HepG2 (cell line): Measurements from ENCODE around the gene DCTN1. TPM values are rescaled to one million over a fixed set of nuclear protein-coding genes. Genes with fewer than 3 reads are reported as not detected.

Experiments
- ATAC-seq: fragments of 200-7000 bp; cut with Tn5 transposase; 3 replicates; pipeline ENCODE4 v1.9.1; 2020; ENCODE audit warnings: mild to moderate bottlenecking, moderate library complexity
- BruUV-seq: library from RNA; stranded (reverse); fragments of 400-500 nt; replicated peaks from 2 replicates; lab custom pipeline; 2021; lab: Mats Ljungman, UMichigan
- CTCF ChIA-PET: fragments of 300-600 bp; formaldehyde crosslinking; extraction: SDS; loops from one replicate; lab custom pipeline; 2021; ENCODE audit warnings: low total read pairs, inconsistent platforms, low intra/inter-chr PET ratio; lab: Yijun Ruan, JAX
- POLR2A ChIA-PET: fragments of 350-600 bp; sonication (Branson Sonifier 250); formaldehyde crosslinking; loops from one replicate; lab custom pipeline; 2020; ENCODE audit warnings: antibody characterized with exemption, inconsistent platforms; lab: Yijun Ruan, JAX
- DNase-seq: peaks from one replicate; pipeline ENCODE4 v3.0.0-alpha.2; 2015; ENCODE audit warnings: low spot score
- FAIRE-seq: peaks from 3 replicates; lab custom pipeline; 2011; peaks lifted over from hg19 to GRCh38; lab: Jason Lieb, UNC
- H2AFZ ChIP-seq: one replicate; pipeline ENCODE4 v1.6.1; 2011; ENCODE audit warnings: low read length, inconsistent platforms
- H3K27ac ChIP-seq: fragments of 300-600 bp; 3 replicates; pipeline ENCODE4 v1.8.0; 2011; ENCODE audit warnings: mixed run types, mild to moderate bottlenecking, mixed read lengths, low read length, inconsistent platforms; ENCODE audit not compliant: insufficient read depth; ENCODE audit errors: extremely low read length
- H3K27me3 ChIP-seq, 2 experiments: fragments of 200-600 bp in 1 of 2; 2 replicates in 1 of 2; 3 replicates in 1 of 2; pipeline versions ENCODE4 v1.6.0 to v1.8.0; 2011; ENCODE audit warnings: low read length in 2 of 2, mild to moderate bottlenecking in 2 of 2, moderate library complexity in 2 of 2, inconsistent platforms in 1 of 2; ENCODE audit not compliant: insufficient read depth in 2 of 2, control insufficient read depth in 1 of 2
- H3K36me3 ChIP-seq, 2 experiments: fragments of 200-600 bp in 1 of 2; replicated peaks in 1 of 2; 2 replicates in 1 of 2; 3 replicates in 1 of 2; pipeline versions ENCODE4 v1.5.1 to v1.8.0; 2011; ENCODE audit warnings: low read length in 2 of 2, inconsistent platforms in 1 of 2; ENCODE audit not compliant: insufficient read depth in 2 of 2, control insufficient read depth in 1 of 2
- H3K4me1 ChIP-seq: 2 replicates; pipeline ENCODE4 v1.5.1; 2012; ENCODE audit warnings: low read length, inconsistent platforms; ENCODE audit not compliant: insufficient read depth
- H3K4me2 ChIP-seq: 2 replicates; pipeline ENCODE4 v1.6.0; 2011; ENCODE audit warnings: low read depth, low read length, inconsistent platforms
- H3K4me3 ChIP-seq, 3 experiments: fragments of 200-600 bp in 1 of 3; sonication (generic), shearing (Covaris generic) in 1 of 3; replicated peaks in 1 of 3; 2 replicates each; pipeline ENCODE4 v1.5.1; 2011 to 2016; ENCODE audit warnings: low read length in 3 of 3, inconsistent platforms in 2 of 3, low read depth in 2 of 3, mild to moderate bottlenecking in 2 of 3, control low read depth in 1 of 3, mixed read lengths in 1 of 3; ENCODE audit not compliant: insufficient read depth in 1 of 3
- H3K79me2 ChIP-seq: one replicate; pipeline ENCODE4 v1.6.1; 2011; ENCODE audit warnings: low read length, inconsistent platforms; ENCODE audit not compliant: insufficient read depth
- H3K9ac ChIP-seq: 2 replicates; pipeline ENCODE4 v1.6.0; 2011; ENCODE audit warnings: mild to moderate bottlenecking, low read depth, low read length, inconsistent platforms; ENCODE audit not compliant: insufficient read depth
- H3K9me3 ChIP-seq: 2 replicates; pipeline ENCODE4 v1.5.1; 2012; ENCODE audit warnings: mild to moderate bottlenecking, low read length
- H4K20me1 ChIP-seq: 2 replicates; pipeline ENCODE4 v1.6.0; 2011; ENCODE audit warnings: inconsistent platforms, mild to moderate bottlenecking, low read length, moderate library complexity; ENCODE audit not compliant: insufficient read depth
- CREB3 ChIP-seq: sonication (generic); formaldehyde crosslinking; IDR thresholded peaks from 2 replicates; pipeline ENCODE4 v1.5.0; 2020; ENCODE audit warnings: missing genetic modification reagents
- HCFC1 ChIP-seq: fragments of 150-350 bp; IDR thresholded peaks from 2 replicates; pipeline ENCODE4 v1.6.1; 2014; ENCODE audit warnings: low read depth, low read length
- RNF219 ChIP-seq: sonication (generic); formaldehyde crosslinking; IDR thresholded peaks from 2 replicates; pipeline ENCODE4 v1.5.0; 2020; ENCODE audit warnings: mild to moderate bottlenecking, missing genetic modification reagents
- SNAI1 ChIP-seq: sonication (generic); formaldehyde crosslinking; IDR thresholded peaks from 2 replicates; pipeline ENCODE4 v1.5.0; 2020; ENCODE audit warnings: mild to moderate bottlenecking, missing genetic modification reagents, borderline replicate concordance
- ZBTB43 ChIP-seq: sonication (generic); formaldehyde crosslinking; conservative IDR thresholded peaks from 2 replicates; pipeline ENCODE4 v1.4.0; 2020; ENCODE audit warnings: missing genetic modification reagents
- ZNF275 ChIP-seq: sonication (generic); formaldehyde crosslinking; IDR thresholded peaks from 2 replicates; pipeline ENCODE4 v1.8.0; 2022; ENCODE audit warnings: missing genetic modification reagents, mild to moderate bottlenecking, inconsistent platforms, borderline replicate concordance
- ZNF629 ChIP-seq: sonication (generic); formaldehyde crosslinking; conservative IDR thresholded peaks from 2 replicates; pipeline ENCODE4 v1.5.0; 2020; ENCODE audit warnings: missing genetic modification reagents
- ZNF816 ChIP-seq: sonication (generic); formaldehyde crosslinking; IDR thresholded peaks from 2 replicates; pipeline ENCODE4 v1.8.0; 2022; ENCODE audit warnings: missing genetic modification reagents, mild to moderate bottlenecking, borderline replicate concordance
- ZNF83 ChIP-seq: sonication (generic); formaldehyde crosslinking; IDR thresholded peaks from 2 replicates; pipeline ENCODE4 v1.4.0; 2020; ENCODE audit warnings: missing genetic modification reagents, mild to moderate bottlenecking, borderline replicate concordance
- WGBS: methylation state at CpG from one replicate; pipeline ENCODE4 v1.1.6; 2017; ENCODE audit warnings: low lambda C conversion rate; 5-methylcytosine and 5-hydroxymethylcytosine counted together
- in situ Hi-C: cut with HindIII; loops from 2 replicates; pipeline ENCODE4 v1.10.0; 2017; ENCODE audit warnings: low pct_unique_long_range_greater_than_20kb; ENCODE audit not compliant: extremely low pct_ligation_motif_present
- intact Hi-C: fragments of 100-400 bp; cut with micrococcal nuclease; formaldehyde crosslinking; loops from one replicate; pipeline ENCODE4 v1.10.0; 2022; ENCODE audit not compliant: unreplicated experiment
- polyA plus RNA-seq, 8 experiments: library from polyadenylated mRNA; depleted of rRNA in 3 of 8; stranded (reverse) in 7 of 8; unstranded in 1 of 8; fragments of >200 nt; fragmentation: Illumina TruSeq in 4 of 8; extraction: Trizol in 4 of 8; gene quantifications; 2 replicates each; pipeline versions ENCODE4 v1.2.1 to v1.2.3, GENCODE V29; 2011 to 2016; ENCODE audit warnings: low read depth in 4 of 8, missing spikeins in 1 of 8, mixed read lengths in 1 of 8; ENCODE audit not compliant: insufficient read depth in 1 of 8
- total RNA-seq, 5 experiments: library from RNA; depleted of rRNA; stranded (reverse); fragments of >200 nt; fragmentation: Illumina TruSeq; extraction: Trizol; gene quantifications; 2 replicates each; pipeline ENCODE4 v1.2.3, GENCODE V29; 2016; ENCODE audit warnings: low read depth in 1 of 5
- TF ChIP-seq, protein P1 (sequence below): sonication (generic); formaldehyde crosslinking; IDR thresholded peaks from 2 replicates; pipeline ENCODE4 v1.5.0; 2020; ENCODE audit warnings: mild to moderate bottlenecking, missing genetic modification reagents, borderline replicate concordance
- TF ChIP-seq, protein P2 (sequence below): sonication (generic); formaldehyde crosslinking; IDR thresholded peaks from 2 replicates; pipeline ENCODE4 v1.5.0; 2020; ENCODE audit warnings: missing genetic modification reagents

Gene DCTN1
- total and polyA plus RNA-seq, 2 of the 13 experiments (the other 11 are each of a cell fraction or from before 2014, with no cell fraction given), result 73.2 to 122 TPM

DNA sequence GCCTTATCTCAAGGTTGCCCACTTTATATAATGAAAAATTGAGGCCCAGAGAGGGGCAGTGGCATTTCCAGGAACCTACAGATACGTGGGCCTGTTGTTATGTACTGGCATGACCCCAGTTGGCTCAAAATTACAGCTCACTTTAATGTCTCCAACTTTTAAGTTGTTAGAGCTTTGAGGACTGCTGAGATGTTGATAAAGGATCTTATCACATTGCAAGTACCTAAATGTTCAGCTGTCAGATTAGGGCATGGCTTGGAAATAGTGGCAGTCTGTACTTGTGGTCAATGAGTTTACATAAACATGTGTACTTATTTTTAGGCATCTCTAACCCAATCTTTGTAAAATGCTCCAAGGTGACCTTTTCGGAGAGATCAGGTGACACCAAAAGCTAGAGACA lies 51.5 kb downstream of the DCTN1 start (continued):
- TF ChIP-seq, protein P1, sequence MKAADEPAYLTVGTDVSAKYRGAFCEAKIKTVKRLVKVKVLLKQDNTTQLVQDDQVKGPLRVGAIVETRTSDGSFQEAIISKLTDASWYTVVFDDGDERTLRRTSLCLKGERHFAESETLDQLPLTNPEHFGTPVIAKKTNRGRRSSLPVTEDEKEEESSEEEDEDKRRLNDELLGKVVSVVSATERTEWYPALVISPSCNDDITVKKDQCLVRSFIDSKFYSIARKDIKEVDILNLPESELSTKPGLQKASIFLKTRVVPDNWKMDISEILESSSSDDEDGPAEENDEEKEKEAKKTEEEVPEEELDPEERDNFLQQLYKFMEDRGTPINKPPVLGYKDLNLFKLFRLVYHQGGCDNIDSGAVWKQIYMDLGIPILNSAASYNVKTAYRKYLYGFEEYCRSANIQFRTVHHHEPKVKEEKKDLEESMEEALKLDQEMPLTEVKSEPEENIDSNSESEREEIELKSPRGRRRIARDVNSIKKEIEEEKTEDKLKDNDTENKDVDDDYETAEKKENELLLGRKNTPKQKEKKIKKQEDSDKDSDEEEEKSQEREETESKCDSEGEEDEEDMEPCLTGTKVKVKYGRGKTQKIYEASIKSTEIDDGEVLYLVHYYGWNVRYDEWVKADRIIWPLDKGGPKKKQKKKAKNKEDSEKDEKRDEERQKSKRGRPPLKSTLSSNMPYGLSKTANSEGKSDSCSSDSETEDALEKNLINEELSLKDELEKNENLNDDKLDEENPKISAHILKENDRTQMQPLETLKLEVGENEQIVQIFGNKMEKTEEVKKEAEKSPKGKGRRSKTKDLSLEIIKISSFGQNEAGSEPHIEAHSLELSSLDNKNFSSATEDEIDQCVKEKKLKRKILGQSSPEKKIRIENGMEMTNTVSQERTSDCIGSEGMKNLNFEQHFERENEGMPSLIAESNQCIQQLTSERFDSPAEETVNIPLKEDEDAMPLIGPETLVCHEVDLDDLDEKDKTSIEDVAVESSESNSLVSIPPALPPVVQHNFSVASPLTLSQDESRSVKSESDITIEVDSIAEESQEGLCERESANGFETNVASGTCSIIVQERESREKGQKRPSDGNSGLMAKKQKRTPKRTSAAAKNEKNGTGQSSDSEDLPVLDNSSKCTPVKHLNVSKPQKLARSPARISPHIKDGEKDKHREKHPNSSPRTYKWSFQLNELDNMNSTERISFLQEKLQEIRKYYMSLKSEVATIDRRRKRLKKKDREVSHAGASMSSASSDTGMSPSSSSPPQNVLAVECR (CRISPR knock-in tag), result no peak
- TF ChIP-seq CREB3 (CRISPR knock-in tag) (no peak), ZNF83 (CRISPR knock-in tag) (no peak), HCFC1 (no peak)
- TF ChIP-seq, all 625 proteins: peak for 0

GRCh38 chr2:74328074-74328473 lies 52.0 kb downstream of the DCTN1 start:
- CTCF ChIA-PET, result no interaction called here
- H2AFZ ChIP-seq, result no peak overlapping the region
- no peaks in the 10 kb centered on the region for H3K36me3 ChIP-seq
- no peak overlapping the region for H3K27ac ChIP-seq
- no peaks in the 10 kb centered on the region for H3K9me3 ChIP-seq
- no peak for FAIRE-seq
- intact Hi-C loops, result no loop called here
- ATAC-seq, result no peak
- no peaks in the 10 kb centered on the region for H3K27me3 ChIP-seq
- H3K4me1 ChIP-seq, result no peaks in the 10 kb centered on the region
- no peak overlapping the region for H3K4me3 ChIP-seq
- POLR2A ChIA-PET, result no interaction called here
- no peak overlapping the region for H3K4me2 ChIP-seq
- DNase-seq, result no peak
- H4K20me1 ChIP-seq, result no peaks in the 10 kb centered on the region
- BruUV-seq, result no TSS peak
- H3K9ac ChIP-seq, result no peak overlapping the region
- WGBS, result no CpG with 5 or more reads among the region's 2 CpGs
- in situ Hi-C loops, result no loop called here
- no peaks in the 10 kb centered on the region for H3K79me2 ChIP-seq
- TF ChIP-seq ZNF816 (CRISPR knock-in tag) (no peak), ZNF275 (CRISPR knock-in tag) (no peak), ZNF629 (CRISPR knock-in tag) (no peak), ZBTB43 (no peak), RNF219 (CRISPR knock-in tag) (no peak), SNAI1 (CRISPR knock-in tag) (no peak)
- TF ChIP-seq, protein P2, sequence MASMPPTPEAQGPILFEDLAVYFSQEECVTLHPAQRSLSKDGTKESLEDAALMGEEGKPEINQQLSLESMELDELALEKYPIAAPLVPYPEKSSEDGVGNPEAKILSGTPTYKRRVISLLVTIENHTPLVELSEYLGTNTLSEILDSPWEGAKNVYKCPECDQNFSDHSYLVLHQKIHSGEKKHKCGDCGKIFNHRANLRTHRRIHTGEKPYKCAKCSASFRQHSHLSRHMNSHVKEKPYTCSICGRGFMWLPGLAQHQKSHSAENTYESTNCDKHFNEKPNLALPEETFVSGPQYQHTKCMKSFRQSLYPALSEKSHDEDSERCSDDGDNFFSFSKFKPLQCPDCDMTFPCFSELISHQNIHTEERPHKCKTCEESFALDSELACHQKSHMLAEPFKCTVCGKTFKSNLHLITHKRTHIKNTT (CRISPR knock-in tag), result no peak
